GM21576 (cell line): Measurements from ENCODE around the gene YPEL2.
"Not testable (repeated sequence)": the region's sequence is repeated elsewhere in the genome, so short reads cannot be mapped to it uniquely, and the experiment has no call there.

Experiments used
- ATAC-seq: cut with Tn5 transposase; IDR thresholded peaks from one replicate; pipeline ENCODE4 v1.9.1; 2021; ENCODE audit warnings: mild to moderate bottlenecking, moderate library complexity; ENCODE audit not compliant: unreplicated experiment

YPEL2 gene

DNA sequence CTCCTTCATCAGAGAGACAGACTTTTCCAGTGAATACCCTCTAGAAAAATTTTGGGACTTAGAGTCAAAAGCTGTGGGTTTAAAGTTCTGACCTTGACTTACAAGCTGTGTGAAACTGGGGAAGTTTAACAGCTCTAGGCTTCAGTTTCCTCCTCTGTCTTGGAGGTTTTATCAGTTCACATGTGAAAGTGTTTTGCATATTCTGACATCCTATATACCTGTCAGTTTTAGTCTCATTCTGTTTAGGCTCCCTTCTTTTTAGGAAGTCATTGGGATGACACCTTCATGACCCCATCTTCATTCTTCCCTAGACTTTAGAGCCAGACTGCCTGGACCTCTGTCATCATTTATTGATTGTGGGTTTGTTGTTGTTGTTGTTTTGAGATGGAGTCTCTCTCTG lies 44.4 kb downstream of the YPEL2 start:
- ATAC-seq, result no peak

DNA sequence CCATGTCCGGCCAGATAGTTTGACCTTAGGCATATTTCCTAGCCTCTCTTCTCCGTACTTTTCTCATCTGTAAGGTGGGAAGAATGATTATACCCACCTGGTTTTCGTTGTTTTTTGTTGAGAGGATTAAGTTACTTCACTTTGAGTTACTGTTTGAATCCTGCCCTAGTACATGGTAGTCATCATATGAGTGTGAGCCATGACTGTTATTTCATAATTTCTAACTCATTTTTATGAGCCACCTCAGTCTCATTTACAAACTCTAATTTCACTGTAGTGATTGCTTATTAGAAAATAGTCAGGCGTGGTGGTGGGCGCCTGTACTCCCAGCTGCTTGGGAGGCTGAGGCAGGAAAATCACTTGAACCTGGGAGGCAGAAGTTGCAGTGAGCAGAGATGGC lies 45.1 kb downstream of the YPEL2 start:
- no peak for ATAC-seq

DNA sequence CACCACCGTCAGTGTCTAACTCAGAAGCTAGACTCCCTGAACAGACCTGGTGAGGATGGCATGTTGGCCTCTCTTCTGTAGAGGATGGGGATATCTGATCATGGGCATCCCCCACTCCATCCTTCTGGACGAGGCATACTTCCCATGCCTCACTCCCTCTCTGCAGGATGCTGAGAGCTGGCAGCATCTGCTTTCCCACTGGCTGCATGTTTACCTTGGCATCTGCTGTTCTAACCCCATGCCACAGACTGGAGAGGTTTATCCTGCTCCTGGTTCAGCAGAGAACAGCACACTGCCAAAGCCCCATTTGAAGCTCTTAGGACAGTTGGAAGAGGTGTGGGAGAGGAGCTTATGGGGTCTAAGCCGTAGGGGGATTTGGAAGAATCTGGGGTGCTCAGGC lies 46.0 kb downstream of the YPEL2 start:
- ATAC-seq, result no peak

DNA sequence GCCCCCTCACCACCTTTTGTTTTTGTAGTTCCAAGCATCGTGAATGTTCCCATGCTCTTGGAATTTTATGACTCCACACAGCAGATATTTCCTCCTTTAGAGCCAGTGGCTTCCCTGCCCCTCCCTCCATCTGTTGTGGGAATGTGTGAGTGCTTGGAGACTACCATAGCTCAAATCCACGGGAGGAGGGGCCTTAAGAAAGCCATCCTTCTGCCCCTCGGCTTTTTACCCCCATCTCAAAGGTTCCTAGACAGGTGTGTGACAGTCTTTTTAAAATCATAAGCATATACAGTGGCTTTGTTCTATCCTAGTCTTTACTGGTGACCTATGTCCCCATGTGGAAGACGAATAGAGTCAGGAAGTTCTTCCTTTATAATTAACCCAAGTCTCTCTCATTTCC lies 47.2 kb downstream of the YPEL2 start:
- no peak for ATAC-seq

DNA sequence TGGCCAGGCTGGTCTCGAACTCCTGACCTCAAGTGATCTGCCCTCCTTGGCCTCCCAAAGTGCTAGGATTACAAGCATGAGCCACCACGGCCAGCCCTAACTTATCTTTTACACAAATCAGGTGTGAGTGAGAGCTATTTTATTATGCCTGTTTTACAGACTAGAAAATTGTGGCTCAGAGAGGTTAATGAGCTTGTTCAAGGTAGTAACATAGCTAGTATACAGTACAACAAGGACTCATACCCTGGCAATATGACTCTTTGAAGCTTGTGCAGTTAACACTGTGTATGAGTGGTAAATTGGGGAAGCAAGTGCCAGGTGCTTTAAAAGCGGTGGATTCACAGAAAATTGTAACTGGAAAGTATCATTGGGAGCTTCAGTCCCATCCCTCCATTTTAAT lies 49.0 kb downstream of the YPEL2 start:
- ATAC-seq, result no peak

DNA sequence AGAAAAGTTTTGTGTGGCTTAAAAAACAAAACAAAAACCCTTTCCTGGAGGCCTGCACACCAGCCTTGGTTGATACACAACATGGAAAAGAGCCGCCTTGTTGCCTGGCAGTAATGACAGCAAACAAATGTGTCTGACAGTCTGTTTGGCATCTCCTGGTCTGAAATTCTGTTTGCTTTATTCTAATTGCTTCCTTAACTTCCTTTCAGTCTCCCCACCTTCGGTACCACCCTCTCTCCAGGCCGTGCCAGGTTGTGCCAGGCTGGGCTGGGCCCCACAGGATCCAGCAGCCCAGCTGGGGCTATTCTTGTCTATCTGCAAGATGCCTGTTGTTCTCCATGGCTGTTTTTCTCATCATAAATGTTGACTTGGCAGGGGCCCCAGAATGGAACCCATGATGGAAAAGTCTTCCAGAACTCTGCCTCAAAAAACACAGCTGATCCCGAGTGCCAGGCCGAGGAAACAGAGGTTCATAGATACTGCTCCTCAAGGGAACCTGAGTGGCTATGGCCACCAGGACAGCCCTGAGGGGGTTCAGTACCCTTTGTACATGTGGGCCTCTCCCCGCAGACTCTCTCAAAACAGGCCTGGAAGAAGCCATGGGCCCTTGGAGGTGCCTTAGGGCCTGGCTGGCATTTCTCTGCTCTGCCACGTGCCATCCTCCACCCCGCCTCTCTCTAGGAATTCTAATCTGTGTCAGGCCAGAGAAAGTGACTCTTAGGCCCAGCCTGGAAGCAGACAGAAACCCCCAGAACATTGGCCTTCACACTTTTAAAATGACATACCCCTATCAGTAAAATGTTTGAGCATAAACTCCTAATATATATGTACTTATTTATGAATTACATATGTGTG lies 50.5 kb downstream of the YPEL2 start:
- ATAC-seq, result no peak

- ATAC-seq, result no peak
These were observed 52.4 kb downstream of the YPEL2 start for GRCh38 chr17:59383893-59384292.

DNA sequence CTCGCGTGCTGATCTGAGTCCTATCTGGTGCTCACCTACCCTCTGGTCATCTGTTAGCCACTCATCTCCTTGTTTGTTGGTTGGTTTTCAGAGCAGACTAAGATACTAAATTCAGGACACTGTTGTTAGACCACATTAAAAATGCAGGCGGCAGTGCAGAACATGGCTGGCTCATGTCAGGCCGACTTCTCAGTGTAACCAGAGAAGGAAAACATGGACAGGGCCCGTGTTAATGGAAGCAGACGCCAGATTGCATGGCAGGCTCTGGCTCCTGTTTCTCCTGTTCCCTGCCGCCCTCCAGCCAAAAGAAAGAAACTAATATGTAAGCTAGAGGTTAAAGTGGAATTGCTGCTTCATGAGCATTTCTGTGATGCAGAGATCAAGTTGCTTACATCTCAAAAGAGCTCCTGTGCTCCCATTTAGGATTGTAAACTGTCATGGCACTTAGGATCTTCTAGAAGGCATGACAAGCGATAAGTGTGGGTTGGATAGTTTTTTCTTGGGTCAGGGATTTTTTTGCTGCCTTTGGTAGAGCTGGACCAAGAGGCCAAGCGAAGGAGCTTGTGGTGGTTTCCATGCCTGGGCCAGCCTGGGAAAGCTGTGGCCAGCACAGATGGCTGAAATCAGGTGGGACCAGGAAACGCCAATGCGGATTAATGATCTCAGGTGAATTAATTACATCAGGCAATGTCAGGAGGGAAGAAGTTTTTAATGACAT lies 56.1 kb downstream of the YPEL2 start:
- ATAC-seq, result no peak

DNA sequence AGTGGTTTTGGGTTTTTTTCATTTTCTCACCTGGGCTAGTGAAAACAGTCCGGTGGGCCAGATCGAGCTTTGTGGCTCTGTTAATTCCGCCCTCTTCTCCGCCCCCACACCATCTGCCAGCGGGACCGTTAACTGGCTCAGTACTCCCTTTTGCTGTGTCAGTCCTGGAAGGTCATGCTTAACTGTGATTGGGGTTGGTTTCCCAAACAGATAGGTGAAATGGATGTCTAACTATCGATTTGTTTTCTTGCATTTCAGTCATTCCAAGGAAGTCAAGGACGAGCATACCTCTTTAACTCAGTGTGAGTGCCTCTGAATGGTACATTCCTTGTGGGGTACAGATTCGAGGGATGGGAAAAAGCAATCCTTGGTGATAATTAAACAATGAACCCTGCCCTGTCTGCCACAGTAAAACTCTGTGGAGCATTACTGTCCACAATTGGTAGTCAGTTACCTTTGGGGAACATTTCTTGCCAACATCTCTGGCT lies 56.7 kb downstream of the YPEL2 start:
- no peak for ATAC-seq

DNA sequence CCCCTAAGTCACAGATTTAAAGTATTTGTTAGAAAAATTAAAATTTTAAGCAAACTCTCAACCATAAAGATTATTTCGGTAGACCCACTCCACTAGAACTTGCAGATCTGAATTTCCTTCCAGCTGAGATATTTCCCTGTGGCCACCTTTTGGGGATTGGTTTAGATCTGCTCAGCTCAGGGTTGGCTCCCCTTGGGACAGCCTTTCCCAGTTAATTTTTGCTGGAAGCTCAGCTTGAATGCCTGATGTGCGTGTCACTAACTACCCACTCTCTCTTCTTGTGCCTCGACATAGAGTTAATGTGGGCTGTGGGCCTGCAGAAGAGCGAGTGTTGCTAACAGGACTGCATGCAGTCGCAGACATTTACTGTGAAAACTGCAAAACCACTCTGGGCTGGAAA lies 57.6 kb downstream of the YPEL2 start:
- ATAC-seq, result no peak

DNA sequence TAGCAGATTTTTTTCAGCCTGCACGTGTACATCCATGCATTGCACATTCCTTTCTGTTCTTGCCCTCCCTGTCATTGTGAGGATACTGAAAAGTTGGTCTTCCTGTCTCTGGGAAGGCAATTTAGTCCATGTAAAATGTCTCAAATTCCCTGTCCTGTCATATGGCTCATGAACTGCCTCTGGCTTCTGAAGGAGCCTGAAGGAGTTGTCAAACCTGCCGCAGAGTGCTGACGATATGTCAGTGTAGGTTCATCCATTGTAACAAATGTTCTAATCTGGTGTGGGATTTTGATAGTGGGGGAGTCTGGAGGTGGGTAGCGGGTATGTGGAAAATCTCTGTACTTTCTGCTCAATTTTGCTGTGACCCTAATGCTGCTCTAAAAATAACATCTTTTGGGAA lies 59.6 kb downstream of the YPEL2 start:
- no peak for ATAC-seq

- ATAC-seq, result no peak
These were observed 61.7 kb downstream of the YPEL2 start for GRCh38 chr17:59392973-59393679.

DNA sequence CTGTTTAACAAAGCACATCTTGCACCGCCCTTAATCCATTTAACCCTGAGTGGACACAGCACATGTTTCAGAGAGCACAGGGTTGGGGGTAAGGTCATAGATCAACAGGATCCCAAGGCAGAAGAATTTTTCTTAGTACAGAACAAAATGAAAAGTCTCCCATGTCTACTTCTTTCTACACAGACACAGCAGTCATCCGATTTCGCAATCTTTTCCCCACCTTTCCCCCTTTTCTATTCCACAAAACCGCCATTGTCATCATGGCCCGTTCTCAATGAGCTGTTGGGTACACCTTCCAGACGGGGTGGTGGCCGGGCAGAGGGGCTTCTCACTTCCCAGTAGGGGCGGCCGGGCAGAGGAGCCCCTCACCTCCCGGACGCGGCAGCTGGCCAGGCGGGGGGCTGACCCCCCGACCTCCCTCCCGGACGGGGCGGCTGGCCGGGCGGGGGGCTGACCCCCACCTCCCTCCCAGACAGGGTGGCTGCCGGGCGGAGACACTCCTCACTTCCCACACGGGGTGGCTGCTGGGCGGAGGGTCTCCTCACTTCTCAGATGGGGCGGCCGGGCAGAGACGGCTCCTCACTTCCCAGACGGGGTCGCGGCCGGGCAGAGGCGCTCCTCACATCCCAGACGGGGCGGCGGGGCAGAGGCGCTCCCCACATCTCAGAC lies 62.4 kb downstream of the YPEL2 start:
- not testable (repeated sequence) for ATAC-seq

- ATAC-seq, result no peak
These were observed 64.8 kb downstream of the YPEL2 start for GRCh38 chr17:59396134-59396826.

DNA sequence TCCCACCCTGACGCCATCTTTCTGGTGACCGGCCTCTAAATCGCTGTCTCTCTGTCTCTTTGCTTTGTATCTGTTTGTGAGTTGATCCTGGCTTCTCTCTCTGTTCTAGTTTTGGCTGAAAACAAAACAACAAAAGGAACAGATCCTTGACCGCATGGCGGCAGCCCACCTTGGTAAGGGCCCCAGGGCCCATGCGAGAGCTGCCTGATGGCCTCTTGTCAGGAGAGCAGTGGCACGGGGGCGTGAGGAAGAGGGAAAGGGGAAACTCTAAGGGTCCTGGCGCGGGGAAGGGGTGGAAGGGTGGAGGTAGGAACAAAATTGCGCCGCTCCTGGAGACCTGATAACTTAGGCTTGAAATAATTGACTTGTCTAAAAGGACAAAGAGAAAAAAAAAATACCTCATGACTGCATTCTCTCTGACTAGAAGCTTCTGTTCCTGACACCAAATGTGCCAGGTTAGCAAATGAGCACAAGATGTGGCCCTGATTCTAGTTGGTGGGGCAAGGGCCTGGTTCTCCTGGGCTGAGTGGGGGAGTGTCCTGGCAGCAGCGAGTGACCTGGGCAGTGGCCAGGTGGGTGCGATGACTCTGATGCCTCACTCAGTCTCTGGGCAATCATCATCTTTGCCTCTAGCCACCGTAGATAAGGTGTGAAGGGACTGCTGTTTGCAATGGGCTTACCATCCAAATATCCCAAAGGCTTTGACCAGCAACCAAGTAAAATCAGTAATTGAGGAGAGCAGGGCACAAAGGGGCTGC lies 66.0 kb downstream of the YPEL2 start:
- no peak for ATAC-seq

DNA sequence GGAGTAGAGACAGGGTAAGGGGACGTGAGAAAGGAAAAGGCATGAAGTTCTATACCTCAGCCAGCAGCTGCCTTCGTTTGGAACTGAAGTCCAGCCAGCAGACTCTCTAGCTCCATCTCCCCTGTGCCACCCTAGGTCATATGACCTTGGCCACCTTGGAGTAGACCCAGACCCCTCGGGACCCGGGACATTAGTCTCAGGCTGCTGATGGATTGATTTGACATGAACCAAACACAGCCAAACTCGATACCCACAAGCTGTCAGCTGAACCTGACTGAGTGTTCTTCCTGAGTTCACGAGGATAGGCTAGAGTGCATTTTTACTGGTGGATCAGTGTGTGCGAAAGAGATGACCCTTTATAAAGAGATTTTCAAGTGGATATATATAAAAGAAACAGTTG lies 68.5 kb downstream of the YPEL2 start:
- ATAC-seq, result no peak

DNA sequence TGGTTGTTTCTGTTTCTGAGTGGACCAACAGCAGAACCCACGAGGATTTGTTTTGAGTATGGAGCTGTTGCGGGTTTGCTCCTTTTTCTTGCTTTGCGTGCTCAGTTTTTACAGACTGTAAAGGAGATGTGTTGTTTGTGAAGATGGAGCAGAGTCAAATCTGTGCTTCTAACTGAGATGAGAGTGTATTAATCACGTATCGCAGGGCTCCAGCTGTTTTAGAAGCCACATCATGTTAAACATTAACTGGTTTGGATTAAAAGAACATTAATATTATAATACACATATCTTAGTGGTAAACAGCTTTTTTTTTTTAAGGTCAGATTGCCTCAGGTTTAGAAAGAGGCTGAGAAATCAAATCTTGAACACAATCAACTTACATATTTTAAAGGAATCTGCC lies 69.4 kb downstream of the YPEL2 start:
- no peak for ATAC-seq

DNA sequence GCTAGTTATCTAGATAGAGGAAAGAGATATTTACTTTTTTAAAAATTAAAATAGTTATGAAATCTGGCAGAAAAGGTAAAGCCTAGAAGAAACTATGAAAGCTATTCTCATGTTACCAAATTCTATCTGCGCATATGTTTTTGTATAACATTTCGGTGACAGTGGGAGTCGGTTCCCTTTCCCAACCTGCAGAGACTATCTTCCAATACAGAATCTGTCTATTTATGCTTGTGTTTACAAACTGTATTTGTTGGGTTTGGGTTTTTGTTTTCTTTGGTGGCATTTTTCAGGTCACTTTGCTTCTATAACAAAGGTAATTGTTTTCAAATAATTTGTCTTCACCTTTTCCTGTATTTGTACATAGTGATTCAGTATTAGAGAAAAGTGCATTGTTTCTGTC lies 69.8 kb downstream of the YPEL2 start:
- ATAC-seq, result no peak

DNA sequence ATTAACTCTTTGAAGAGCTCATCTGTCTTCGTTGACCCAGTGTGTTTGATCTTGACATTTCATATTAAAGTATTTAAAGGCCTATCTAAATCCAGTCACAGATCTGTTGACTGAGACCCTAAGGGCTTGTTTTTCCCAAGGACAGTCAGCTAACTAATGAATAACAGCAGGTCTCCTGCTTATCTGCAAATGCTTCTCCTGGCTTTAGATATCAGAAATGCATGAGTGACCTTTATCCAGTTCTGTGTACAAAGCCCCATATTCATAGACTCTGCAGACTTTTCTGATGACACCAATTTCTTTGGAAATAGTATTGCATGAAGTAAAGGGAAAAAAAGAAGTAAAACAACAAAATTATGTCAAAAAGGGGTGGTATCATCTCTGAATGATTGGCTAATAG lies 70.3 kb downstream of the YPEL2 start:
- no peak for ATAC-seq

- no peak for ATAC-seq
These were observed 71.3 kb downstream of the YPEL2 start for GRCh38 chr17:59402760-59403159.
